Measurements from ENCODE around the gene GLYATL1.

- no peak for TF ChIP-seq ZBTB8A (tag by site-specific recombination; IDR thresholded peaks at IDR 0.05)
- TF ChIP-seq CTCF (tag by site-specific recombination; IDR thresholded peaks at IDR 0.05), result no peak
- no peak for TF ChIP-seq ZNF670 (tag by site-specific recombination; IDR thresholded peaks at IDR 0.05; ENCODE audit: low read depth)
Measured at GRCh38 chr11:58933661-58934060, 5.6 kb upstream of the GLYATL1 start.
